Myometrial cell (primary cell): ENCODE data around the gene FURIN. TPM values are rescaled to one million over a fixed set of nuclear protein-coding genes. Genes with fewer than 3 reads are reported as not detected.

ENCODE experiments used
- total RNA-seq: library from RNA; depleted of rRNA; stranded (reverse); fragments of >200 nt; gene quantifications from 2 replicates; pipeline ENCODE4 v1.2.3, GENCODE V29; 2015

FURIN gene
- 75.8 and 82.8 TPM in 2 replicates for total RNA-seq

DNA sequence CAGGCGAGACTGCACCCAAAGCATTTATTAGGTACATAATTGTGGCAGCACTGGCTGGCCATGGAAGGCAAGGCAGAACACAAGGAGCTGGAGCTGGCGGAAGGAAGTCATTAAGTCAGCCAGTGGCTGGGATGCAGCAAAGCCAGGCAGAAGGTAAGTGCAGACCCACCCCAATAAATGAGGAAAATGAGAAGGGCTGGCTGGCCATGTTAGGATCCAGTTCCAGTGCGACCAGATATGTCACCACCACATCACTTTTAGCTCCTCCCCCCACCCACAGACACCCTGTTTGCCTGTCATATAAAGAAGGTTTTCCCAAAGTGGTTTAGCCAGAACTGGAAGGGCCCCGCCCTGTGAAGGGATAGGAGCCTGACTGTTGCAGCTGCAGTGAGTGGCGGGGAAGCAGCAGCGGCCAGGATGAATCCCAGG is at the start of gene FURIN:
FURIN (plus strand) TSS at position 328 of the 429 bp plus-strand sequence. CDS start 7,153 bp downstream, outside the sequence.

DNA sequence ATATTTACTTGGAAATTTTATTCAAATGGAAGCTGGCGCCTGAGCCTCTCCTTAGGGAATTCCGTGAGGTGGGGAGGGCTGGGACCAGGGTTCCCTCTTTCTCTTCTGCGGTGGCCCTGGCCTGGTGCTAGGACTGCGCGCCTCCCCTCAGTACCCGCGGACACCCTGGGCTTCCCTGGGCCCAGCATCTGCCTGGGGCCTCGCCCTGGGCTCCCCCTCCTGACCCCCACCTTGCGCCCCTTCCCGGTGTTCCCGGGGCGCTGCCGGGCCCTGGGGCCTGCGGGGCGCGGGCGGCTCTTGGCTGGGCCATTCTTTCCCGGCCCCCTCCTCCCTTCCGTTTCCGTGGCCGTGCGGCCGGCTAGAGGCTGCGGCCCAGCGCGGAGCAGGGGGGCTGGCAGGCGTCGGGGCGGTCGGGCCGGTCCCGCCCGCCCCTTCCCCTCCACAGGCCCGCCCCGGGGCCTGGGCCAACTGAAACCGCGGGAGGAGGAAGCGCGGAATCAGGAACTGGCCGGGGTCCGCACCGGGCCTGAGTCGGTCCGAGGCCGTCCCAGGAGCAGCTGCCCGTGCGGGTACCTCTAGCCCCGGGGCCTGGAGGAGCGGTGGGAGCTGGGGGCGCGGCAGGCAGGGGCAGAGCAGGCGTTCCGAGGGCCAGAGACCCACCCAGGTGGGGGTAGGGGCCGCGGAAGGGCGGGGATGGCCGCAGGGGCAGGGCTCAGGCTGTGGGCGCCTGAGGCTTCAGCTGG is 15.8 kb downstream of the FURIN start, which contains the start of gene FES:
FES (plus strand) TSS at position 529 of the 743 bp plus-strand sequence. CDS start 542 bp downstream, outside the sequence.

DNA sequence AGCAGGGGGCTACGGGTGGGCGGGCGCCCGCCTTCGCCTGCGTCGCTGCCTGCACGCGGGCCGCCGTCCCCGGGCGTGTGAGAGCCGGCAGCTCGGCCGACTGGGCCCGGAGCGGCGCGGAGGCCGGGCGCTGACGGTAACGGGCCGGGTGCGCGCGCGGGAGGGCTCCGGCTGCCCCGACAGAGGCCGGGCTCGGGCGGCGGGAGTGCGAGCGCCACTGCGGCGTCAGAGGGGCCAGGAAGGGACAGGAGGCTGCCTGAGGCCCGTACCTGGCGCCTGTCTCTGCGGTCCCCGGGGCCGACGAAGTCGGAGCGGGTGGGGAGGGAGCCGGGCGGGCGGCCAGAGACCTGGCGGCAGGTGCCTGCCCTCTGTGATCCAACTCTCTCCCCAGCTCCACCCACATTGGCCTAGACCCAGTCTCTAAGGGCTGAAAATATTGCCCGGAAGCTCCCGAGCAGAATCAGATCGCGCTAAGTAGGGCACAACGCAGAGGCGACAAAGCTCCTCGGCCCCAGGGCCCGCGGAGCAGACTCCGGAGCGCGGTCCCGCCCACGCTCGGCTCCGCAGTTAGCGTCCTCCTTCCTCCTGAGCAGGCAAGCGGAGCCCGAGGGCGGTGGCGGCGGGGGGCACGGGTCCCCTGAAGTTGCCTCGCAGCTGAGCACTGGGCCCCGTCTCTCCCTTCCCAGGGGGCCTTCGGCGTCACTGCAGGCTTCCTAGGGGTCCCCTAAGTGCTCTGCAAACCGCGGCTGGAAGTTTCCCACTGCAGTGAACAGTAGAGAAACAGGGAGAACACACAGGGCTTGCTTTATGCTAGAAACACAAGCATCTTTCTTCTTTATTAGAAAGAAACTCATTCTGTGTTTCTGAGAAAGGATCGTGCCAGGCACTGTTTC is 34.7 kb downstream of the FURIN start, which contains the start of gene MAN2A2:
MAN2A2 (plus strand) TSS at position 463 of the 893 bp plus-strand sequence. CDS start 906 bp downstream, outside the sequence.

DNA sequence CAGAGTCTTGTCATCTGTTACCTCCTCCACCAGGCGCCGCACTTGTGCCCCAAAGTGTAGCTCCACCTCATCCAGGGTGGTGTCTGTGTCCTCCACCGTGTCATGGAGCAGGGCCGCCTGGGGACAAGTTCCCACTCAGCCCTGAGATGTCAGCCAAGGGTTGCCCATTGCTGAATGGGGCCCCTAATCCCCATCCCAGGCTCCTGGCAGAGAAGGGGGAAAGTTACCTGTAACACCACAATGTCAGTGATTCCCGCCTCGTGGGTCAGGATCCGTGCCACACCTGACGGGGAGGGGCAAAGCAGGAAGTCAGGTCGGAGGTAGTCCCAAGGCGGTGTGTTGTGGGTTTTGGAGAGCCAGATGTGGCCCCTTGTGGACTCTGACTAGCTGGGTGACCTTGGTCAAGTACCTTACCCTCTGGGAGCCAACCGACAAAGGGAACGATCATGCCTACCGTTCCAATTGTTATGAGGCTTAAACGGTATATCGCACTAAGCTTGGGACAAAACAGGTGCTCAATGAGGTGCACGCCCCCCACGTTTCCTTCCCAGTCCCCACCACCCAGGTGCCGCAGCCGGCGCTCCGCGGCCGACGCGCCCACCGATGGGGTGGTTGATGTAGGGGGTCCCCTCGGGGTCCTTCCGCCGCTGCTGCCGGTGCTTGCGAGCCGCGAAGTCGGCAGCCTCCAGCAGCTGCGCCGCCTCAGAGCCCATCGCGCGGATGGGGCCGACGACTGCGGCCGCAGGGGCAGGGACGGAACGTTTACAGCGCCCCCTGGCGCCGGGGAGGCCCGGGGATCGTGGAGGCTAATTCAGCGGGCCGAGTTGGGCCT is 63.7 kb downstream of the FURIN start, which contains the start of gene HDDC3:
HDDC3 (minus strand) TSS at position 722 of the 832 bp plus-strand sequence; CDS start at position 713, 9 bp downstream.

Other genes starting within 250 kb of the FURIN start
- 5.7 and 7.5 TPM in 2 replicates for gene BLM, start 151.2 kb upstream of the FURIN start, total RNA-seq
- gene FES, start 15.9 kb downstream of the FURIN start, total RNA-seq = 42.9 and 46.1 TPM in 2 replicates
- 15.3 and 17.4 TPM in 2 replicates for gene MAN2A2, start 34.7 kb downstream of the FURIN start, total RNA-seq
- 9.2 and 20.7 TPM in 2 replicates for gene HDDC3, start 64.0 kb downstream of the FURIN start, total RNA-seq
- 54.1 and 55.4 TPM in 2 replicates for gene UNC45A, start 66.7 kb downstream of the FURIN start, total RNA-seq
- gene RCCD1, start 86.3 kb downstream of the FURIN start, total RNA-seq = 22.0 and 22.8 TPM in 2 replicates
- gene PRC1, start 125.9 kb downstream of the FURIN start, total RNA-seq = 167 and 190 TPM in 2 replicates
- gene VPS33B, start 154.0 kb downstream of the FURIN start, total RNA-seq = 15.0 and 16.0 TPM in 2 replicates
- not detected in 2 replicates for gene SV2B, start 231.7 kb downstream of the FURIN start, total RNA-seq